HepG2 (cell line): Measurements from ENCODE around the gene URI1.
"Not testable (repeated sequence)": the region's sequence is repeated elsewhere in the genome, so short reads cannot be mapped to it uniquely, and the experiment has no call there.

Source experiments
- CTCF ChIP-seq: sonication (generic); formaldehyde crosslinking; IDR thresholded peaks from 2 replicates; pipeline ENCODE4 v1.5.0; 2020; ENCODE audit warnings: mild to moderate bottlenecking, missing genetic modification reagents, moderate library complexity
- FOXM1 ChIP-seq: sonication (generic); formaldehyde crosslinking; IDR thresholded peaks from 2 replicates; pipeline ENCODE4 v1.5.0; 2020; ENCODE audit warnings: missing genetic modification reagents
- MXI1 ChIP-seq: IDR thresholded peaks from 3 replicates; pipeline ENCODE4 v1.6.1; 2012; ENCODE audit warnings: low read depth, low read length, inconsistent platforms, borderline replicate concordance
- PRPF4 ChIP-seq: fragments of 200-400 bp; formaldehyde crosslinking; IDR thresholded peaks from 2 replicates; pipeline ENCODE4 v1.6.1; 2016; ENCODE audit warnings: low read length, low read depth; ENCODE audit not compliant: poor library complexity, severe bottlenecking
- SUZ12 ChIP-seq: fragments of 150-350 bp; IDR thresholded peaks from 2 replicates; pipeline ENCODE4 v1.6.1; 2014; ENCODE audit warnings: low read depth, low read length

- TF ChIP-seq SUZ12; PRPF4; CTCF (CRISPR knock-in tag); FOXM1 (CRISPR knock-in tag); MXI1: not testable (repeated sequence)
Observed at GRCh38 chr19:30041931-30042330, 99.9 kb downstream of the URI1 start.
